Measurements from ENCODE around the gene CCDC127. TPM values are rescaled to one million over a fixed set of nuclear protein-coding genes. Genes with fewer than 3 reads are reported as not detected.

The CCDC127 gene
- total and polyA plus RNA-seq, 2 of the 4 experiments (the other 2 are of a cell fraction) = 3.2 to 3.9 TPM

DNA sequence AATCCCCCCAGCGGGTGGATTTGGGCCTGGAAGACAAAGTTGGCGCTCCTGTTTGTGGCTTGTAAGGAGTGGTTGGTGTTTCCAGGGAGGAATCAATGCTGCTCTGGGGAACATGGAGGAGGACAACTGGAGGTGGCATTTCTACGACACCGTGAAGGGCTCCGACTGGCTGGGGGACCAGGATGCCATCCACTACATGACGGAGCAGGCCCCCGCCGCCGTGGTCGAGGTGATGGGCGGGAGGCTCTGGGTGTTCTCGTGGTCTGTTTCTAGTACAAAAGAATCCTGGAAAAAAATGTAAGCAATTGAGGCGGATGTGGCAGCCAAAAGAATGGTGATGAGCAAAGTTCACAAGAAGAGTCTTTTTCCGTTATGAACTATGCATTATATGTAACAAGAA lies 7.4 kb upstream of the CCDC127 start:
- no peak overlapping the region for H3K27ac ChIP-seq (ENCODE audit: insufficient read depth, low read length)
- H3K4ac ChIP-seq (ENCODE audit: low read depth, low read length) = no peak overlapping the region
- TF ChIP-seq FOS (IDR thresholded peaks at IDR 0.05; ENCODE audit: low read depth, low read length) (no peak), RAD21 (IDR thresholded peaks at IDR 0.05; ENCODE audit: low read length) (no peak), BHLHE40 (IDR thresholded peaks at IDR 0.05; ENCODE audit: low read depth, low read length) (no peak), RFX5 (IDR thresholded peaks at IDR 0.05; ENCODE audit: low read depth, low read length) (no peak)
- TF ChIP-seq, protein P1, sequence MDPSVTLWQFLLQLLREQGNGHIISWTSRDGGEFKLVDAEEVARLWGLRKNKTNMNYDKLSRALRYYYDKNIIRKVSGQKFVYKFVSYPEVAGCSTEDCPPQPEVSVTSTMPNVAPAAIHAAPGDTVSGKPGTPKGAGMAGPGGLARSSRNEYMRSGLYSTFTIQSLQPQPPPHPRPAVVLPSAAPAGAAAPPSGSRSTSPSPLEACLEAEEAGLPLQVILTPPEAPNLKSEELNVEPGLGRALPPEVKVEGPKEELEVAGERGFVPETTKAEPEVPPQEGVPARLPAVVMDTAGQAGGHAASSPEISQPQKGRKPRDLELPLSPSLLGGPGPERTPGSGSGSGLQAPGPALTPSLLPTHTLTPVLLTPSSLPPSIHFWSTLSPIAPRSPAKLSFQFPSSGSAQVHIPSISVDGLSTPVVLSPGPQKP (IDR thresholded peaks at IDR 0.05; ENCODE audit: borderline replicate concordance, low read depth, low read length) = no peak
- TF ChIP-seq, protein P2, sequence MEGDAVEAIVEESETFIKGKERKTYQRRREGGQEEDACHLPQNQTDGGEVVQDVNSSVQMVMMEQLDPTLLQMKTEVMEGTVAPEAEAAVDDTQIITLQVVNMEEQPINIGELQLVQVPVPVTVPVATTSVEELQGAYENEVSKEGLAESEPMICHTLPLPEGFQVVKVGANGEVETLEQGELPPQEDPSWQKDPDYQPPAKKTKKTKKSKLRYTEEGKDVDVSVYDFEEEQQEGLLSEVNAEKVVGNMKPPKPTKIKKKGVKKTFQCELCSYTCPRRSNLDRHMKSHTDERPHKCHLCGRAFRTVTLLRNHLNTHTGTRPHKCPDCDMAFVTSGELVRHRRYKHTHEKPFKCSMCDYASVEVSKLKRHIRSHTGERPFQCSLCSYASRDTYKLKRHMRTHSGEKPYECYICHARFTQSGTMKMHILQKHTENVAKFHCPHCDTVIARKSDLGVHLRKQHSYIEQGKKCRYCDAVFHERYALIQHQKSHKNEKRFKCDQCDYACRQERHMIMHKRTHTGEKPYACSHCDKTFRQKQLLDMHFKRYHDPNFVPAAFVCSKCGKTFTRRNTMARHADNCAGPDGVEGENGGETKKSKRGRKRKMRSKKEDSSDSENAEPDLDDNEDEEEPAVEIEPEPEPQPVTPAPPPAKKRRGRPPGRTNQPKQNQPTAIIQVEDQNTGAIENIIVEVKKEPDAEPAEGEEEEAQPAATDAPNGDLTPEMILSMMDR (conservative IDR thresholded peaks at IDR 0.05; ENCODE audit: low read depth, low read length) = no peak
- TF ChIP-seq, protein P3, sequence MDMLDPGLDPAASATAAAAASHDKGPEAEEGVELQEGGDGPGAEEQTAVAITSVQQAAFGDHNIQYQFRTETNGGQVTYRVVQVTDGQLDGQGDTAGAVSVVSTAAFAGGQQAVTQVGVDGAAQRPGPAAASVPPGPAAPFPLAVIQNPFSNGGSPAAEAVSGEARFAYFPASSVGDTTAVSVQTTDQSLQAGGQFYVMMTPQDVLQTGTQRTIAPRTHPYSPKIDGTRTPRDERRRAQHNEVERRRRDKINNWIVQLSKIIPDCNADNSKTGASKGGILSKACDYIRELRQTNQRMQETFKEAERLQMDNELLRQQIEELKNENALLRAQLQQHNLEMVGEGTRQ (IDR thresholded peaks at IDR 0.05; ENCODE audit: low read depth, low read length) = no peak
- H2BK120ac ChIP-seq (ENCODE audit: low read depth, low read length) = no peak overlapping the region
- no peak overlapping the region for H2AK5ac ChIP-seq (ENCODE audit: low read depth, low read length)
- no peak for DNase-seq
- no peaks in the 10 kb centered on the region for H3K9me3 ChIP-seq (ENCODE audit: control insufficient read depth, insufficient read depth, low read length)
- H2AK9ac ChIP-seq (replicated peaks; ENCODE audit: low read depth, low read length, poor library complexity) = no peak overlapping the region
- H2BK5ac ChIP-seq (ENCODE audit: low read depth, low read length, poor library complexity, severe bottlenecking) = no peak overlapping the region
- H3K18ac ChIP-seq (ENCODE audit: low read depth, low read length) = no peak overlapping the region
- no peak overlapping the region for H2BK15ac ChIP-seq (ENCODE audit: low read depth, low read length)
- H3K79me1 ChIP-seq (ENCODE audit: low read depth in 1 of 2, low read length in 2 of 2) = peaks cover 35 to 45% of the 10 kb centered on the region in 2 experiments
- POLR2A ChIA-PET (ENCODE audit: unreplicated experiment) = no interaction called here
- WGBS, 2 experiments (ENCODE audit: extremely low coverage in 2 of 2, insufficient read length in 1 of 2) = 100% methylated on average over 3 of the region's 14 CpGs; no CpG with 5 or more reads in 1 of the 2 experiments
- no peaks in the 10 kb centered on the region for H3K27me3 ChIP-seq (ENCODE audit: control insufficient read depth, insufficient read depth, low read length)
- H3K36me3 ChIP-seq (ENCODE audit: control insufficient read depth, insufficient read depth, low read length) = peaks cover 45% of the 10 kb centered on the region
- in situ Hi-C loops (cut with MboI; ENCODE audit: low sequenced_read_pairs) (no loop called here), dilution Hi-C loops (cut with HindIII; ENCODE audit: low sequenced_read_pairs, unreplicated experiment) (no loop called here), intact Hi-C loops (cut with micrococcal nuclease) (no loop called here)
- peaks cover 38% of the 10 kb centered on the region for H4K20me1 ChIP-seq (ENCODE audit: insufficient read depth, low read length)
- H3K9me1 ChIP-seq (ENCODE audit: insufficient read depth, low read length) = peaks cover 15% of the 10 kb centered on the region
- H4K5ac ChIP-seq (ENCODE audit: low read depth, low read length) = no peak overlapping the region
- no peak overlapping the region for H3K23ac ChIP-seq (ENCODE audit: low read depth, low read length)
- ATAC-seq (ENCODE audit: low read depth) = no peak
- no peak overlapping the region for H3K4me3 ChIP-seq (ENCODE audit: insufficient read depth, low read depth, low read length)
- BruUV-seq (replicated peaks) = no TSS peak
- H2BK20ac ChIP-seq (ENCODE audit: low read depth, low read length) = no peak overlapping the region
- no peak overlapping the region for H4K8ac ChIP-seq (ENCODE audit: low read depth in 2 of 2, low read length in 2 of 2)
- H3K9ac ChIP-seq (ENCODE audit: low read depth, low read length) = no peak overlapping the region
- no peak overlapping the region for H3K56ac ChIP-seq (ENCODE audit: extremely low read depth, insufficient read depth, low read length)
- H3K4me1 ChIP-seq (ENCODE audit: control insufficient read depth, insufficient read depth, low read length) = peaks cover 6% of the 10 kb centered on the region; the same call in 1 of the 2 replicates
- no peak overlapping the region for H3K14ac ChIP-seq (replicated peaks; ENCODE audit: low read depth, low read length)
- H4K91ac ChIP-seq (ENCODE audit: insufficient read depth, low read depth, low read length) = no peak overlapping the region
- H2AFZ ChIP-seq (replicated peaks; ENCODE audit: low read length, poor library complexity) = no peak overlapping the region
- CTCF ChIA-PET = no interaction called here
- no peak overlapping the region for H3K4me2 ChIP-seq (ENCODE audit: low read depth, low read length)
